ENCODE results near the gene KLK4.

KLK4 gene

DNA sequence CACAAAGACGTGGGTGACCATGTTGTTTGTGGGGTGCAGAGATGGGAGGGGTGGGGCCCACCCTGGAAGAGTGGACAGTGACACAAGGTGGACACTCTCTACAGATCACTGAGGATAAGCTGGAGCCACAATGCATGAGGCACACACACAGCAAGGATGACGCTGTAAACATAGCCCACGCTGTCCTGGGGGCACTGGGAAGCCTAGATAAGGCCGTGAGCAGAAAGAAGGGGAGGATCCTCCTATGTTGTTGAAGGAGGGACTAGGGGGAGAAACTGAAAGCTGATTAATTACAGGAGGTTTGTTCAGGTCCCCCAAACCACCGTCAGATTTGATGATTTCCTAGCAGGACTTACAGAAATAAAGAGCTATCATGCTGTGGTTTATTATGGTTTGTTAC is 32.3 kb downstream of the KLK4 start:
- DNase-seq: peak; percentile 20

DNA sequence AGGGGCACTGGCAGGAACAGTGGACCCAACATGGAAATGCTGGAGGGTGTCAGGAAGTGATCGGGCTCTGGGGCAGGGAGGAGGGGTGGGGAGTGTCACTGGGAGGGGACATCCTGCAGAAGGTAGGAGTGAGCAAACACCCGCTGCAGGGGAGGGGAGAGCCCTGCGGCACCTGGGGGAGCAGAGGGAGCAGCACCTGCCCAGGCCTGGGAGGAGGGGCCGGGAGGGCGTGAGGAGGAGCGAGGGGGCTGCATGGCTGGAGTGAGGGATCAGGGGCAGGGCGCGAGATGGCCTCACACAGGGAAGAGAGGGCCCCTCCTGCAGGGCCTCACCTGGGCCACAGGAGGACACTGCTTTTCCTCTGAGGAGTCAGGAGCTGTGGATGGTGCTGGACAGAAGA is 33.9 kb downstream of the KLK4 start:
- no peak for DNase-seq

DNA sequence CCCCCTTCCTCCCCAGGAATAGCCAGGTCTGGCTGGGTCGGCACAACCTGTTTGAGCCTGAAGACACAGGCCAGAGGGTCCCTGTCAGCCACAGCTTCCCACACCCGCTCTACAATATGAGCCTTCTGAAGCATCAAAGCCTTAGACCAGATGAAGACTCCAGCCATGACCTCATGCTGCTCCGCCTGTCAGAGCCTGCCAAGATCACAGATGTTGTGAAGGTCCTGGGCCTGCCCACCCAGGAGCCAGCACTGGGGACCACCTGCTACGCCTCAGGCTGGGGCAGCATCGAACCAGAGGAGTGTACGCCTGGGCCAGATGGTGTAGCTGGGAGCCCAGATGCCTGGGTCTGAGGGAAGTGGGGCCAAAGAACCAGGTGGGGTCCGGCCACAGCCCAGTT is 34.7 kb downstream of the KLK4 start:
- DNase-seq: no peak

DNA sequence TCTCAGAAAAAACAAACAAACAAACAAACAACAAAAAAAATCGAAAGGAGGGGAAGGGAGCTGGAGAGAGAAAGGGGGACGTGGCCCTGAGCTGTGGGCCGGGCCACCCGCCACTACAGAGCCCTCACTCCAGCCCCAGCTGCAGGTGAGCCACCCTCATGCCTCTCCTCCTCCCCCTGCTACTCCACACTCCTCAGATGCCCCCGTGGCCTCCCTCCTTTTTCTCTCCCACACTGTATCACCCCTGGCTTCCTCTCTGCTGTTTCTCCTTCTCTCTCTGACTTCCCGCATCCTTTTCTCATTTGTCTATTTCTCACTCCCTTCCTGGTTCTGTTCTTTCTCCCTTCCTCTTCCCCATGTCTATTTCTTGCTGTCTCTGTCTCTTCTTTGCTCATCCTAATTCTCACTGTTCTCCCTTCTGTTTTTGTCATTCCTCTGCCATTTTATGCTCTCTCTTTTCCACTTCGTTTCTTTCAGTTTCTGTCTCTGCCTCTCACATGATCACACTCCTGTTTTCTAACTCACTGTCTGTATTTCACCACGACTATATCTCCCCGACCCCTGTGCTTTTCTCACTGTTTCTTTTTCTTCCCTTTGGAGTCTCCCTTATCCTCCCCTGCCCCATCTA is 35.3 kb downstream of the KLK4 start:
- no peak for DNase-seq

DNA sequence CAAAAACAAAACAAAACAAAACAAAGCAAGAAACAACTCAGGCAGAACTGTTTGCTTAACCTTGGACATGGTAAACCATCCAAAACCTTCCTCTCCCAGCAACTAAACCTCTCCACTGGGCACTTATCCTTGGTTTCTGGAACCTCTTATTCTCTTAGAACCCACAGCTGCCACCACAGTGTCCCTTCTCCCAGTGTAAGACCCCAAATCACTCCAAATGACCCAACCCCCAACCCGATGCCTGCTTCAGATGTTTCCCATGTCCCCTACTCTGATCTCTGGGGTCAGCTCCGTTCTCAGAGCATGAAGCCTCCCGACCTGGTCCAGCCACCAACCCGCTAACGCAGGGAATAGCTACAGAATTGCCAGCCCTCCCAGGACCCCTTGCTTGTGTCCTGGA is 37.0 kb downstream of the KLK4 start:
- DNase-seq: no peak

DNA sequence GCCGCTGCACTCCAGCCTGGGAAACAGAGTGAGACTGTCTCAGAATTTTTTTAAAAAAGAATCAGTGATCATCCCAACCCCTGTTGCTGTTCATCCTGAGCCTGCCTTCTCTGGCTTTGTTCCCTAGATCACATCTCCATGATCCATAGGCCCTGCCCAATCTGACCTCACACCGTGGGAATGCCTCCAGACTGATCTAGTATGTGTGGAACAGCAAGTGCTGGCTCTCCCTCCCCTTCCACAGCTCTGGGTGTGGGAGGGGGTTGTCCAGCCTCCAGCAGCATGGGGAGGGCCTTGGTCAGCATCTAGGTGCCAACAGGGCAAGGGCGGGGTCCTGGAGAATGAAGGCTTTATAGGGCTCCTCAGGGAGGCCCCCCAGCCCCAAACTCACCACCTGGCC is 38.1 kb downstream of the KLK4 start, which contains the start of gene KLK2:
Gene KLK2, plus strand, starts transcription at position 384 of the 400 bp plus-strand sequence. CDS start 35 bp downstream, outside the sequence.
- DNase-seq: no peak

DNA sequence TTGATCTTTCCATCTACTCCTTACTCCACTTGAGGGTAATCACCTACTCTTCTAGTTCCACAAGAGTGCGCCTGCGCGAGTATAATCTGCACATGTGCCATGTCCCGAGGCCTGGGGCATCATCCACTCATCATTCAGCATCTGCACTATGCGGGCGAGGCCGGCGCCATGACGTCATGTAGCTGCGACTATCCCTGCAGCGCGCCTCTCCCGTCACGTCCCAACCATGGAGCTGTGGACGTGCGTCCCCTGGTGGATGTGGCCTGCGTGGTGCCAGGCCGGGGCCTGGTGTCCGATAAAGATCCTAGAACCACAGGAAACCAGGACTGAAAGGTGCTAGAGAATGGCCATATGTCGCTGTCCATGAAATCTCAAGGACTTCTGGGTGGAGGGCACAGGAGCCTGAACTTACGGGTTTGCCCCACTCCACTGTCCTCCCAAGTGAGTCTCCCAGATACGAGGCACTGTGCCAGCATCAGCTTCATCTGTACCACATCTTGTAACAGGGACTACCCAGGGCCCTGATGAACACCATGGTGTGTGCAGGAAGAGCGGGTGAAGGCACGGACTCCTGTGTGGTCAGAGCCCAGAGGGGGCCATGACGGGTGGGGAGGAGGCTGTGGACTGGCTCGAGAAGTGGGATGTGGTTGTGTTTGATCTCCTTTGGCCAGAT is 40.6 kb downstream of the KLK4 start:
- peak; percentile 58 for DNase-seq

DNA sequence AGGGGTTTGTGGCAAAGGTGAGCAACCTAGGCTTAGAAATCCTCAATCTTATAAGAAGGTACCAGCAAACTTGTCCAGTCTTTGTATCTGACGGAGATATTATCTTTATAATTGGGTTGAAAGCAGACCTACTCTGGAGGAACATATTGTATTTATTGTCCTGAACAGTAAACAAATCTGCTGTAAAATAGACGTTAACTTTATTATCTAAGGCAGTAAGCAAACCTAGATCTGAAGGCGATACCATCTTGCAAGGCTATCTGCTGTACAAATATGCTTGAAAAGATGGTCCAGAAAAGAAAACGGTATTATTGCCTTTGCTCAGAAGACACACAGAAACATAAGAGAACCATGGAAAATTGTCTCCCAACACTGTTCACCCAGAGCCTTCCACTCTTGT is 41.7 kb downstream of the KLK4 start:
- no peak for DNase-seq

DNA sequence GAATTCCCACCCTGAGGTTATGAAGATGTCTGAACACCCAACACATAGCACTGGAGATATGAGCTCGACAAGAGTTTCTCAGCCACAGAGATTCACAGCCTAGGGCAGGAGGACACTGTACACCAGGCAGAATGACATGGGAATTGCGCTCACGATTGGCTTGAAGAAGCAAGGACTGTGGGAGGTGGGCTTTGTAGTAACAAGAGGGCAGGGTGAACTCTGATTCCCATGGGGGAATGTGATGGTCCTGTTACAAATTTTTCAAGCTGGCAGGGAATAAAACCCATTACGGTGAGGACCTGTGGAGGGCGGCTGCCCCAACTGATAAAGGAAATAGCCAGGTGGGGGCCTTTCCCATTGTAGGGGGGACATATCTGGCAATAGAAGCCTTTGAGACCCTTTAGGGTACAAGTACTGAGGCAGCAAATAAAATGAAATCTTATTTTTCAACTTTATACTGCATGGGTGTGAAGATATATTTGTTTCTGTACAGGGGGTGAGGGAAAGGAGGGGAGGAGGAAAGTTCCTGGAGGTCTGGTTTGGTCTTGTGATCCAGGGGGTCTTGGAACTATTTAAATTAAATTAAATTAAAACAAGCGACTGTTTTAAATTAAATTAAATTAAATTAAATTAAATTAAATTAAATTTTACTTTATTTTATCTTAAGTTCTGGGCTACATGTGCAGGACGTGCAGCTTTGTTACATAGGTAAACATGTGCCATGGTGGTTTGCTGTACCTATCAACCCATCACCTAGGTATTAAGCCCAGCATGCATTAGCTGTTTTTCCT is 49.5 kb downstream of the KLK4 start:
- no peak for DNase-seq

DNA sequence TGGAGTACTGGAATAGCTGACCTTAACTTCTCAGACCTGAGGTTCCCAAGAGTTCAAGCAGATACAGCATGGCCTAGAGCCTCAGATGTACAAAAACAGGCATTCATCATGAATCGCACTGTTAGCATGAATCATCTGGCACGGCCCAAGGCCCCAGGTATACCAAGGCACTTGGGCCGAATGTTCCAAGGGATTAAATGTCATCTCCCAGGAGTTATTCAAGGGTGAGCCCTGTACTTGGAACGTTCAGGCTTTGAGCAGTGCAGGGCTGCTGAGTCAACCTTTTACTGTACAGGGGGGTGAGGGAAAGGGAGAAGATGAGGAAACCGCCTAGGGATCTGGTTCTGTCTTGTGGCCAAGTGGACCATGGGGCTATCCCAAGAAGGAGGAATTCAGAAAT is 50.2 kb downstream of the KLK4 start:
- DNase-seq: no peak

DNA sequence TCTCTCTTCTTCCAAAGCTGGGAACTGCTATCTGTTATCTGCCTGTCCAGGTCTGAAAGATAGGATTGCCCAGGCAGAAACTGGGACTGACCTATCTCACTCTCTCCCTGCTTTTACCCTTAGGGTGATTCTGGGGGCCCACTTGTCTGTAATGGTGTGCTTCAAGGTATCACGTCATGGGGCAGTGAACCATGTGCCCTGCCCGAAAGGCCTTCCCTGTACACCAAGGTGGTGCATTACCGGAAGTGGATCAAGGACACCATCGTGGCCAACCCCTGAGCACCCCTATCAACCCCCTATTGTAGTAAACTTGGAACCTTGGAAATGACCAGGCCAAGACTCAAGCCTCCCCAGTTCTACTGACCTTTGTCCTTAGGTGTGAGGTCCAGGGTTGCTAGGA is 51.3 kb downstream of the KLK4 start:
- no peak for DNase-seq

DNA sequence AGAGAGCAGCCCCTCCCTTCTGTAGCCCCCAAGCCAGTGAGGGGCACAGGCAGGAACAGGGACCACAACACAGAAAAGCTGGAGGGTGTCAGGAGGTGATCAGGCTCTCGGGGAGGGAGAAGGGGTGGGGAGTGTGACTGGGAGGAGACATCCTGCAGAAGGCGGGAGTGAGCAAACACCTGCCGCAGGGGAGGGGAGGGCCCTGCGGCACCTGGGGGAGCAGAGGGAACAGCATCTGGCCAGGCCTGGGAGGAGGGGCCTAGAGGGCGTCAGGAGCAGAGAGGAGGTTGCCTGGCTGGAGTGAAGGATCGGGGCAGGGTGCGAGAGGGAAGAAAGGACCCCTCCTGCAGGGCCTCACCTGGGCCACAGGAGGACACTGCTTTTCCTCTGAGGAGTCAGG is 52.3 kb downstream of the KLK4 start:
- DNase-seq: no peak

DNA sequence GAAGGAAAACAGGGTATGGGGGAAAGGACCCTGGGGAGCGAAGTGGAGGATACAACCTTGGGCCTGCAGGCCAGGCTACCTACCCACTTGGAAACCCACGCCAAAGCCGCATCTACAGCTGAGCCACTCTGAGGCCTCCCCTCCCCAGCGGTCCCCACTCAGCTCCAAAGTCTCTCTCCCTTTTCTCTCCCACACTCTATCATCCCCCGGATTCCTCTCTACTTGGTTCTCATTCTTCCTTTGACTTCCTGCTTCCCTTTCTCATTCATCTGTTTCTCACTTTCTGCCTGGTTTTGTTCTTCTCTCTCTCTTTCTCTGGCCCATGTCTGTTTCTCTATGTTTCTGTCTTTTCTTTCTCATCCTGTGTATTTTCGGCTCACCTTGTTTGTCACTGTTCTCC is 53.8 kb downstream of the KLK4 start:
- DNase-seq: no peak

Data from hematopoietic multipotent progenitor cell treated with erythropoietin and hydrocortisone succinate and interleukin-3 and kit ligand, for 6 days (in vitro differentiated cells).